SK-N-SH treated with all-trans-retinoic acid at 6 μM for 48 hours (cell line): ENCODE measurements around the gene DCPS.

Source experiments
- CSDC2 ChIP-seq: fragments of 250-450 bp; sonication (Bioruptor Pico); IDR thresholded peaks from 2 replicates; pipeline ENCODE4 v1.5.0; 2020; ENCODE audit warnings: mild to moderate bottlenecking, moderate library complexity
- GLIS3 ChIP-seq: fragments of 250-450 bp; sonication (Bioruptor Pico); IDR thresholded peaks from 2 replicates; pipeline ENCODE4 v1.5.0; 2020; ENCODE audit warnings: mild to moderate bottlenecking, moderate library complexity
- ZFP30 ChIP-seq: fragments of 450-650 bp; formaldehyde crosslinking; IDR thresholded peaks from 2 replicates; pipeline ENCODE4 v1.5.0; 2022; ENCODE audit warnings: mild to moderate bottlenecking, moderate library complexity
- TF ChIP-seq, protein P1 (sequence below): fragments of 250-450 bp; sonication (Bioruptor Pico); IDR thresholded peaks from 2 replicates; pipeline ENCODE4 v1.5.1; 2021; ENCODE audit warnings: mild to moderate bottlenecking, moderate library complexity

- no peak for TF ChIP-seq GLIS3 (CRISPR knock-in tag)
- no peak for TF ChIP-seq CSDC2
- no peak for TF ChIP-seq ZFP30 (CRISPR knock-in tag)
- TF ChIP-seq, protein P1, sequence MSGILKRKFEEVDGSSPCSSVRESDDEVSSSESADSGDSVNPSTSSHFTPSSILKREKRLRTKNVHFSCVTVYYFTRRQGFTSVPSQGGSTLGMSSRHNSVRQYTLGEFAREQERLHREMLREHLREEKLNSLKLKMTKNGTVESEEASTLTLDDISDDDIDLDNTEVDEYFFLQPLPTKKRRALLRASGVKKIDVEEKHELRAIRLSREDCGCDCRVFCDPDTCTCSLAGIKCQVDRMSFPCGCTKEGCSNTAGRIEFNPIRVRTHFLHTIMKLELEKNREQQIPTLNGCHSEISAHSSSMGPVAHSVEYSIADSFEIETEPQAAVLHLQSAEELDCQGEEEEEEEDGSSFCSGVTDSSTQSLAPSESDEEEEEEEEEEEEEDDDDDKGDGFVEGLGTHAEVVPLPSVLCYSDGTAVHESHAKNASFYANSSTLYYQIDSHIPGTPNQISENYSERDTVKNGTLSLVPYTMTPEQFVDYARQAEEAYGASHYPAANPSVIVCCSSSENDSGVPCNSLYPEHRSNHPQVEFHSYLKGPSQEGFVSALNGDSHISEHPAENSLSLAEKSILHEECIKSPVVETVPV (CRISPR knock-in tag), result no peak
Observed at GRCh38 chr11:126387857-126388256, 84.0 kb downstream of the DCPS start.
